ENCODE data around the gene CD2BP2.
"Not testable (repeated sequence)": the region's sequence is repeated elsewhere in the genome, so short reads cannot be mapped to it uniquely, and the experiment has no call there.

CD2BP2 gene

DNA sequence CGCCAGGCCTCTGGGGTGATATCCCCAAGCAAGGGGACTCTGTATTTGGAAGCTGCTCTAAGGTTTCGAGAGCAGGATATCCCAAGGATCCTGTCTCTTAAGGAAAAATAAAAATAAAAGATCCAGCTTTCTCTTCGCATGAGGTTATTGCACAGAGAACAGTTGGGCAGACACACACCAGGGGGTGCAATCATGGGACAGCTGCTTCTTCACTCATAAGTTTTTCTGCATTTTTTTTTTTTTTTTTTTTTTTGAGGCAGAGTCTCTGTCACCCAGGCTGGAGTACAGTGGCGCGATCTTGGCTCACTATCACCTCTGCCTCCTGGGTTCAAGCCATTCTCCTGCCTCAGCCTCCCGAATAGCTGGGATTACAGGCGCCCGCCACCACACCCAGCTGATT is 13.1 kb downstream of the CD2BP2 start:
- not testable (repeated sequence) for DNase-seq

DNA sequence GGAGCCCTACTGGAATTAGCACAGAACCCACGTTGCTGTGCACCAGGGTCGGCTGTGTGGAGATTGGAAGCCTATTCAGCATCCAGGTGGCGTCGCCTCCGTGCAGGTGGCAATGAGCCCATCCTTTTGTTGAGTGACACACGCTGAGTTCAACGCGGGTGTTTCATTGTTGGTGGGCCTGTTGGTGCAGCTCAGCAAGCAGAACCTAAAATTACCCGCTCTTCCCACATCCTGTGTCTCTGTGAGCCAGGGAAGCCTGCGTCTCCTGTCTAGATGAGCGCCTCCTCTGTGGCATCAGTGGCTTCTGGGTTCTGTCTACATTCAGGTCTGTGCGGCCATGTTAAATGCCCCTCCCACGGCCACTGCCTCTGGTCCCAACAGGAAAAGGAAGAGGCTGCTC is 14.5 kb downstream of the CD2BP2 start:
- DNase-seq = no peak

DNA sequence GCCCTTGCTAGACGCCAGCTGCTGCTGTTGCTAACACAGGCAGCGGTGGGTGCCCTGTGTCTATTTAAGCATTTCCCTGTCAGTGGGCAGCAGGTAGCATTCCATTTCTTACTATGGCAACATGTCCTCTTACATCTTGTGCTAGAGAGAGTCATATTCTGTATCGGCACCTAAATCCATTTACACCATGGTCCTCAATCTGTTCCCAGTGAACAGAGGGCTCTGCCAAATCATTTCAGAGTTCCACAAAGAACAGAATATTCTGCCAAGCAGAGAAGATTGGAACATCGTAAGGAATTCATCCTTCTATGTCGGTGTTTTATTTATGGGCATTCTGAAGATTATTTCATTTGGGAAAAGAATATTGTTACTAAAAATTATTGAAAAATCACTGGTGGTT is 16.4 kb downstream of the CD2BP2 start:
- not testable (repeated sequence) for DNase-seq

DNA sequence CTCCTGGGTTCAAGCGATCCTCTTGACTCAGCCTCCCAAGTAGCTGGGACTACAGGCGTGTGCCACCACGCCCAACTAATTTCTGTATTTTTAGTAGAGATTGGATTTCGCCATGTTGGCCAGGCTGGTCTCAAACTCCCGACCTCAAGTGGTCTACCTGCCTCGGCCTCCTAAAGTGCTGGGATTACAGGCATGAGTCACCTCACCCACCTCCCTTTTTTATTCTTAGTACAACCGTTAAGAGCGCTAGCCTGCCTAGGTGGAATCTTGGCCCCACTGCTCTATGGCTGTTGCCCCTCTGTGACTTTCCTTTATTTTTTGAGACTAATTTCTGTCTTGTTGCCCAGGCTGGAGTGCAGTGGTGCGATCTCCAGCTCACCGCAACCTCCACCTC is 17.1 kb downstream of the CD2BP2 start:
- not testable (repeated sequence) for DNase-seq

DNA sequence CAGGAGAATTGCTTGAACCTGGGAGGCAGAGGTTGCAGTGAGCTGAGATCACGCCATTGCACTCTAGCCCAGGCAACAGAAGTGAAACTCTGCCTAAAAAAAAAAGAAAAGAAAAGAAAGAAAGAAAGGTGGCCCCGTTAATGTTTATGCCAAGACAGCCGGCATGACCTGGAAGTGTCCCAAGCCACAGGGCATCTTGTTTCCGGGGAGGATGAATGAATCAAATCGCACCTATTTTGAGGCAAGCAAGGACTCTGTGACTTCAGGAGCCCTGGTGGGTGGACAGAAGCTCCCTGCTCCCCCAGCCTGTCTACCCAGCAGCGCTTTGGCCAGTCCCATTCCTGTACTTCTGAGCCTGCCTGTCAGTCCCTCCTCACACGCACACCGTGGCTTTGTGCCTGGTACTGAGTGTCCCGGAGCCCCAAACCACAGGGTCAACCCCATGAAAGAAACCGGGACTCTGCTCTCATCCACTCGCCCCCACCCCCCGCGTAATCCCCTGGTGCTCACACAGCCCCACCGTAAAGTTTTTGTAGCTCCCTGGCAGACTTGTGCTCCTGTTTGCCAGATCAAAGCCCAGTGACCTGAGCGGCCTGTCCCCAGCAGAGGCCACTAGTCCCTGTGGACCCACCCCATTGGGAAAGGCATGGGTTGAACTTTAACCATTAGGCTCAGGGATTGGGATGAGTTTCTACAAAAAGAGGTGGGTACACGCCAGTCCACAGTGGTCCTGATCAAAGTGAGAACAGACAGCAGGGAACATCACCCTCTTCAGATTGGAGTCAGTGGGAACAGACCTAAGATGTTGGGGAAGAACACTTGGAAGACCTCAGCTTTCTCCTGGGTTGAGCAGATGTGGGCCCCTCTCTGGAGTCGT is 19.3 kb downstream of the CD2BP2 start:
- DNase-seq = no peak

DNA sequence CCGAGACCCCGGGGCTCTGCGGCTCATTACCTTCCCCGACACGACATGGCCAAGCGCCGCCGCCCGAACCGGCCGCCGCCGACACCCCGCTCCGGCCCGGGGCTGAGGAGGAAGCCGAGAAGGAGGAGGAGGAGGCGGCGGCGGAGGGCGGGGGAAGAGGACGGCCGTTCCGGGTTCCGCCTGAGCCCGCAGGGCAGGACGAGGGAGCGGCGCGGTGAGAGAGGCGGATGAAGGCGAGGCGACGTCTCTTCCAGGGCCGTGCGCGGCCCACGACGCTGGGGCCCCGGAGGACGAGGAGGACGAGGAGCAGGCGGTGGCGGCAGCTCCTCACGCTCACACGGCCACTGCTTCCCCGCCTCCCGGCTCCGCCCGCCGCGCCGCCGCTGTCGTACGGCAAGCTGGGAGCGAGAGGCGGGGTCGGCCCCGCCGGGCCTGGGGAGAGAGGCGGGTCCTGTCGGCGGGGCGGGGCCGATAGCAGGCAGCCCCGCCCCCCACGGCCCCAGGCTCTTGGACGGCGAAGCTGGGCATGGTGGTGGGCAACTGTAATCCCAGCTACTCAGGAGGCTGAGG is 20.0 kb downstream of the CD2BP2 start:
- DNase-seq = peak; percentile 79

DNA sequence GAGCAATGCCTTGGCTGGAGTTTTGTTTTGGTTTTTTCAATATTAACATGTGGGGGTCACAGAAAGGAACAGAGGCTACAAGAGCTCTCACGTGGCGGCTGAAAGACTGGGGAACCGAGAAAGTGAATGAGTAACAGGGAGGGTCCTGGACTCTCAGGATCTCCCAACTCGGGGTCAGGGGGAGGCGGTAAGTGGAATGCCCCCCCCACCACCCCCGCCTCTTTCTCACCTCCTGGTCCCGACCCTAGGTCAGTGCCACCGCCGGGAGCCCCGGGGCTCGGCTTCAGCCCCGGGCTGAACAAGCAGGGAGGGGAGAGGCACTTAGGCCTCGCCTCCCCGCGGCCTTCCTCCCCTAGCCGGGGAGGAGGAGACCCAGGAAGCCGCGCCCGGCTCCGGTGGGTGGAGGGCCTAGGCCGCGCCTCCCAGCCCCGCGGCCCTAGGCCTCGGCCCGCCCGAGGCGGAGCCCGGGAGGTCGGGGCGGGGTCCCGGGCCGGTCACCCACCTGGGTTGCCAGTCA is 20.6 kb downstream of the CD2BP2 start:
- peak; percentile 86 for DNase-seq

DNA sequence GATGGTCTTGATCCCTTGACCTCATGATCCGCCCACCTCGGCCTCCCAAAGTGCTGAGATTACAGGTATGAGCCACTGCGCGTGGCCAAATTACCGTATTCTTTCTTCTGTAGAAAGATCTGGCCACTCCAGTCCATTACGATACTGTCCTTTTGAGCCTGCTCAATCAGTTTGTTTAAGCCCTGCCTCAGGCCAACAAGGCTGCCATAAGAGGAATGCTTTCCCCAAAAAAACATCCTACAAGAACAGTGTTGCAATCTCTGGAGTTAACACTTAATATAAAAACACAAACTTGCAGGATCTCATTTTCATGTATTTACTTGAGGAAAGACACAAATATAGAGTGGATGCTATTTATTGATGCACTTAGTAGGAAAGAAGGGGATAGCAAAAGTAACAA is 30.9 kb downstream of the CD2BP2 start:
- not testable (repeated sequence) for DNase-seq

DNA sequence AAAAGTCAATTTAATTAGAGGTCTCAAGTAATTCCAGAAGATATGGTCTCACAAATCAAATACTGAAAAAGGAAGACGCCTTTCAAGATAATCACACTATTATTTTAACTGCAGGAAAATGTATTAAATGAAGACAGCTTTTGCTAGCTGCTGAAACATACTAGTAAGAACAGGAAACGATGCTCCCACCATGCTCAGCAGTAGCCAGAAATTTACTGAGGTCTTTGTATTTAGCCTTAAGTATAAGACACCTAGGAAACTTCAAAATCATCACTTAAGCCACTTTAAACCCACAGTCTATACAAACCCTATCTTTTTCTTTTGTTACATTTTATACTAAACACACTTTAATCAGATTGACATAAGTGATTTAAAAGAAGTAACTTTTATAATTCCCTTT is 36.5 kb downstream of the CD2BP2 start:
- not testable (repeated sequence) for DNase-seq

DNA sequence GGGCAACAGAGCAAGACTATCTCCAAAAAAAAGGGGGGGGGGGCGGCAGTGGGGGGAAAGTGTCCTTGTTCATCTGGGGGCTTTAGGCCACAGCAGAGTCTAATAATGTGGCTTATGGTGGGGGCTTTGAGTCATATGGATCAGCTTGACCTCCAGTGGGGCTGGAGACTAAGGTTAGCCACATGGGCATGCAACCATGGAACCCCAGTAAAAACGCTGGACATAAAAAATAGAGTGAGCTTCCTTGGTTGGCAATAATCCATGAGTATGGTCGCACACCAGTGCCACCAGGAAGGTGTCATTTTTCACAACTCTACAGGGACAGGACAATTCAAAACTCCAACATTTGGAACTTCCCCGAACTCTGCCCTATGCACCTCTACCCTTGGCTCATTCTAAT is 44.2 kb downstream of the CD2BP2 start:
- not testable (repeated sequence) for DNase-seq

DNA sequence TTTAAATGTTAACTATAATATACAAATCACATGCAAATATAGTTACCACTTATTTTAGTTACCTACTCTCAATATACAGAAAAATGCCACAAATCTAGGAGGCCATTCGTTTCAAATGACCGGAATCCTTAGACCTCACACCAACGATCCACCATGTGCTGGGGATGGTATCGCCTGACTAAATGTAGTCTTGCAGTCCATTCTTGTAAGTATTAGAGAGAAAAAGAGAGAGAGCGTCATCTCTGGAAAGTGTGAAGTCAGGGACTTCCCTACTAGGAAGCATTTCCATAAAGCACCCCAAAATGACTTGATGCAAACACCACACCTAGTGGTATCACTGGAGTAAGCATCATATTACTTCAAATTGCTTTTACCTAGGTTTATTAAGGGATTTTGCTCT is 45.9 kb downstream of the CD2BP2 start:
- DNase-seq = not testable (repeated sequence)

All from fibroblast of skin of back (primary cell).